Neural cell (in vitro differentiated cells): ENCODE measurements around the gene GALNT14. TPM values are rescaled to one million over a fixed set of nuclear protein-coding genes. Genes with fewer than 3 reads are reported as not detected.

ENCODE experiments used
- H2AFZ ChIP-seq: fragments of 200-600, 300-800 bp; sonication (generic), shearing (Covaris generic); 2 replicates; pipeline ENCODE4 v1.6.0; 2014; ENCODE audit warnings: low read depth, mild to moderate bottlenecking, antibody characterized with exemption, low read length, moderate library complexity
- H3F3A ChIP-seq: fragments of 200-600 bp; shearing (Covaris generic); 2 replicates; pipeline ENCODE4 v1.6.1; 2016; ENCODE audit warnings: mild to moderate bottlenecking, moderate library complexity, mixed read lengths, antibody characterized with exemption, low read length; ENCODE audit not compliant: insufficient read depth, poor library complexity, severe bottlenecking
- H3K27ac ChIP-seq: fragments of 200-600, 300-800 bp; sonication (generic), shearing (Covaris generic); 2 replicates; pipeline ENCODE4 v1.5.1; 2014; ENCODE audit warnings: mild to moderate bottlenecking, low read length, moderate library complexity
- H3K27me3 ChIP-seq: fragments of 300-800, 200-600 bp; sonication (generic), shearing (Covaris generic); 2 replicates; pipeline ENCODE4 v1.6.0; 2014; ENCODE audit warnings: mild to moderate bottlenecking, low read depth, low read length, moderate library complexity; ENCODE audit not compliant: insufficient read depth
- H3K36me3 ChIP-seq: fragments of 300-800, 200-600 bp; sonication (generic), shearing (Covaris generic); 2 replicates; pipeline ENCODE4 v1.5.1; 2014; ENCODE audit warnings: mild to moderate bottlenecking, antibody characterized with exemption, low read length, moderate library complexity; ENCODE audit not compliant: insufficient read depth
- H3K4me2 ChIP-seq: fragments of 300-800, 200-600 bp; sonication (generic), shearing (Covaris generic); 2 replicates; pipeline ENCODE4 v1.6.0; 2014; ENCODE audit warnings: mild to moderate bottlenecking, low read length
- H3K4me3 ChIP-seq: fragments of 300-800, 200-600 bp; sonication (generic), shearing (Covaris generic); 2 replicates; pipeline ENCODE4 v1.5.1; 2014; ENCODE audit warnings: mild to moderate bottlenecking, low read length, moderate library complexity
- H3K79me2 ChIP-seq: fragments of 200-600 bp; shearing (Covaris generic); replicated peaks from 2 replicates; pipeline ENCODE4 v1.6.0; 2014; ENCODE audit warnings: mild to moderate bottlenecking, low read length, moderate library complexity; ENCODE audit not compliant: insufficient read depth
- H3K9ac ChIP-seq: fragments of 300-800, 200-600 bp; sonication (generic), shearing (Covaris generic); 2 replicates; pipeline ENCODE4 v1.6.1; 2016; ENCODE audit warnings: mild to moderate bottlenecking, low read length, mixed read lengths
- H3K9me2 ChIP-seq: fragments of 200-600 bp; shearing (Covaris generic); 2 replicates; pipeline ENCODE4 v1.6.1; 2016; ENCODE audit warnings: mild to moderate bottlenecking, low read length, mixed read lengths; ENCODE audit not compliant: insufficient read depth
- H3K9me3 ChIP-seq: fragments of 200-600, 300-800 bp; sonication (generic), shearing (Covaris generic); 2 replicates; pipeline ENCODE4 v1.6.1; 2016; ENCODE audit warnings: mild to moderate bottlenecking, mixed run types, low read length, moderate library complexity, mixed read lengths
- H4K20me1 ChIP-seq: fragments of 200-600 bp; shearing (Covaris generic); 2 replicates; pipeline ENCODE4 v1.6.1; 2016; ENCODE audit warnings: mild to moderate bottlenecking, mixed run types; ENCODE audit not compliant: insufficient read depth
- CTCF ChIP-seq: fragments of 450-650 bp; IDR thresholded peaks from 2 replicates; pipeline ENCODE4 v1.5.1; 2014; ENCODE audit warnings: antibody characterized with exemption, mild to moderate bottlenecking, moderate library complexity; ENCODE audit not compliant: poor library complexity, severe bottlenecking
- EP300 ChIP-seq: fragments of 450-650 bp; conservative IDR thresholded peaks from 2 replicates; pipeline ENCODE4 v1.6.1; 2014; ENCODE audit warnings: antibody characterized with exemption, mild to moderate bottlenecking, moderate library complexity; ENCODE audit not compliant: poor library complexity, severe bottlenecking
- EZH2 ChIP-seq: fragments of 200-600, 300-800 bp; shearing (Covaris generic), sonication (generic); IDR thresholded peaks from 2 replicates; pipeline ENCODE4 v1.6.1; 2014; ENCODE audit warnings: antibody characterized with exemption, low read length, borderline replicate concordance, mild to moderate bottlenecking; ENCODE audit not compliant: insufficient read depth, poor library complexity, severe bottlenecking
- MXI1 ChIP-seq: fragments of 450-650 bp; conservative IDR thresholded peaks from 2 replicates; pipeline ENCODE4 v1.6.1; 2014; ENCODE audit warnings: antibody characterized with exemption, mild to moderate bottlenecking; ENCODE audit not compliant: poor library complexity, severe bottlenecking
- POLR2AphosphoS5 ChIP-seq: IDR thresholded peaks from 2 replicates; pipeline ENCODE4 v1.6.1; 2012
- RAD21 ChIP-seq: fragments of 450-650 bp; conservative IDR thresholded peaks from 2 replicates; pipeline ENCODE4 v1.6.1; 2014; ENCODE audit warnings: antibody characterized with exemption, mild to moderate bottlenecking, moderate library complexity
- REST ChIP-seq: IDR thresholded peaks from 2 replicates; pipeline ENCODE4 v1.6.1; 2012; ENCODE audit warnings: borderline replicate concordance
- SMC3 ChIP-seq: fragments of 450-650 bp; conservative IDR thresholded peaks from 2 replicates; pipeline ENCODE4 v1.6.1; 2014; ENCODE audit warnings: antibody characterized with exemption, mild to moderate bottlenecking, moderate library complexity; ENCODE audit not compliant: poor library complexity
- TAF1 ChIP-seq: IDR thresholded peaks from 2 replicates; pipeline ENCODE4 v1.6.1; 2012; ENCODE audit warnings: low read depth
- polyA plus RNA-seq: library from polyadenylated mRNA; depleted of rRNA; stranded (reverse); fragments of >200 nt; gene quantifications from 2 replicates; pipeline ENCODE4 v1.2.3, GENCODE V29; 2014

GALNT14 gene
- polyA plus RNA-seq, 1 donor from 2014 or later = 15.9 TPM

- Histone ChIP-seq H3K27me3 (no peaks in the 10 kb centered on the region), H3K79me2 (no peaks in the 10 kb centered on the region), H3K4me3 (no peak overlapping the region), H4K20me1 (no peaks in the 10 kb centered on the region), H3K4me2 (no peak overlapping the region), H3F3A (no peaks in the 10 kb centered on the region), H3K27ac (no peak overlapping the region), H2AFZ (no peak overlapping the region), H3K9me3 (no peaks in the 10 kb centered on the region), H3K9me2 (no peaks in the 10 kb centered on the region), H3K9ac (no peak overlapping the region), H3K36me3 (no peaks in the 10 kb centered on the region)
- no peak for TF ChIP-seq SMC3
- no peak for TF ChIP-seq TAF1
- no peak for TF ChIP-seq RAD21
- TF ChIP-seq CTCF = no peak
- no peak for TF ChIP-seq EP300
- no peak for TF ChIP-seq REST
- no peak for TF ChIP-seq MXI1
- TF ChIP-seq POLR2AphosphoS5 = no peak
- TF ChIP-seq EZH2 = no peak
These were observed 13.3 kb upstream of the GALNT14 start for GRCh38 chr2:31151501-31151900.

GRCh38 chr2:31150120-31150670 is 12.0 kb upstream of the GALNT14 start:
- Histone ChIP-seq H3K4me2 (no peak overlapping the region), H3K27me3 (no peaks in the 10 kb centered on the region), H3K79me2 (no peaks in the 10 kb centered on the region), H3K27ac (no peak overlapping the region), H3F3A (no peaks in the 10 kb centered on the region), H4K20me1 (no peaks in the 10 kb centered on the region), H3K9me3 (no peaks in the 10 kb centered on the region), H2AFZ (no peak overlapping the region), H3K9me2 (no peaks in the 10 kb centered on the region), H3K9ac (no peak overlapping the region), H3K4me3 (no peak overlapping the region), H3K36me3 (no peaks in the 10 kb centered on the region)
- TF ChIP-seq REST = no peak
- no peak for TF ChIP-seq SMC3
- no peak for TF ChIP-seq EP300
- no peak for TF ChIP-seq EZH2
- TF ChIP-seq POLR2AphosphoS5 = no peak
- TF ChIP-seq CTCF = no peak
